ENCODE measurements around the gene MTLN. TPM values are rescaled to one million over a fixed set of nuclear protein-coding genes. Genes with fewer than 3 reads are reported as not detected.

MTLN gene
- total and polyA plus RNA-seq, 10 of the 15 experiments (the other 5 are each of a cell fraction or from before 2014, with no cell fraction given): 6.6 to 140 (median 60.4) TPM

GRCh38 chr2:110204408-110205385 lies 7.7 kb downstream of the MTLN start, which contains the start of gene NPHP1 (continued):
- TF ChIP-seq KDM1A (IDR thresholded peaks at IDR 0.05; ENCODE audit: borderline replicate concordance) (no peak), NRF1 (conservative IDR thresholded peaks at IDR 0.05; ENCODE audit: low read depth, low read length) (no peak), MYB (IDR thresholded peaks at IDR 0.05; ENCODE audit: borderline replicate concordance, low read depth, low read length) (0 out of 2 replicates have a peak, but pooled peaks have one; percentile 62), MYC (IDR thresholded peaks at IDR 0.05; ENCODE audit: insufficient read depth, insufficient read length, insufficient replicate concordance, low read length, severe bottlenecking) (no peak), NR2C1 (IDR thresholded peaks at IDR 0.05) (peak; percentile 67), CHD4 (IDR thresholded peaks at IDR 0.05) (no peak), ESRRA (IDR thresholded peaks at IDR 0.05; ENCODE audit: low read length) (no peak), TCF3 (IDR thresholded peaks at IDR 0.05; ENCODE audit: borderline replicate concordance, insufficient read depth, low read depth, low read length) (no peak), MTA2 (IDR thresholded peaks at IDR 0.05; ENCODE audit: low read depth) (no peak), YY1 (IDR thresholded peaks at IDR 0.05; ENCODE audit: low read depth, low read length) (peak; percentile 47; the same call in 1 of the 2 replicates), SMAD1 (IDR thresholded peaks at IDR 0.05; ENCODE audit: low read depth, partially characterized antibody) (no peak), SUZ12 (IDR thresholded peaks at IDR 0.05; ENCODE audit: unreplicated experiment) (no peak), SIX5 (IDR thresholded peaks at IDR 0.05; ENCODE audit: low read depth, low read length, severe bottlenecking) (peak; percentile 48), TAF1 (IDR thresholded peaks at IDR 0.05; ENCODE audit: borderline replicate concordance, low read depth, low read length) (peak; percentile 43; the same call in 1 of the 2 replicates), BACH1 (IDR thresholded peaks at IDR 0.05; ENCODE audit: borderline replicate concordance) (0 out of 2 replicates have a peak, but pooled peaks have one; percentile 16), ZNF622 (IDR thresholded peaks at IDR 0.05) (no peak), CBFB (IDR thresholded peaks at IDR 0.05; ENCODE audit: low read depth) (peak; percentile 67; the same call in 1 of the 2 replicates), POLR2A (IDR thresholded peaks at IDR 0.05; ENCODE audit: low read depth, low read length) (peak; percentile 82), GABPA (IDR thresholded peaks at IDR 0.05; ENCODE audit: low read depth) (no peak), HSF1 (IDR thresholded peaks at IDR 0.05; ENCODE audit: low read depth, low read length) (no peak), STAT3 (IDR thresholded peaks at IDR 0.05; ENCODE audit: low read depth, low read length) (no peak), EZH2 (IDR thresholded peaks at IDR 0.05; ENCODE audit: borderline replicate concordance, control insufficient read depth, low read depth, low read length) (no peak), FOXK2 (IDR thresholded peaks at IDR 0.05) (no peak), TCF7 (IDR thresholded peaks at IDR 0.05; ENCODE audit: borderline replicate concordance) (no peak), BCL3 (IDR thresholded peaks at IDR 0.05; ENCODE audit: borderline replicate concordance, insufficient read depth, low read depth, low read length, poor library complexity, severe bottlenecking) (no peak), BHLHE40 (IDR thresholded peaks at IDR 0.05; ENCODE audit: borderline replicate concordance in 1 of 2, low read depth in 2 of 2, low read length in 1 of 2) (peak in 1 of 2 experiments; percentile 34; a peak in 1 of 4 replicates), TBL1XR1 (IDR thresholded peaks at IDR 0.05; ENCODE audit: low read depth, low read length) (no peak), GATAD2B (conservative IDR thresholded peaks at IDR 0.05; ENCODE audit: low read depth) (0 out of 2 replicates have a peak, but pooled peaks have one; percentile 26), NFYB (IDR thresholded peaks at IDR 0.05; ENCODE audit: insufficient read depth, low read depth, low read length) (no peak)

Measured in GM12878 (cell line).